Ovary (tissue), 3 donors: ENCODE measurements around the gene PTGDR.

Experiments
- POLR2A ChIP-seq: fragments of 450-650 bp; IDR thresholded peaks from one replicate; pipeline ENCODE4 v1.6.1; 2017; ENCODE audit warnings: antibody characterized with exemption, mild to moderate bottlenecking, moderate library complexity
- TF ChIP-seq, protein P1 (sequence below), 3 donors: fragments of 450-650 bp in 2 of 3; fragments of 200-600 bp in 1 of 3; IDR thresholded peaks; one replicate each; pipeline versions ENCODE4 v1.5.1 to v1.8.0; 2016 to 2022; ENCODE audit warnings: antibody characterized with exemption in 3 of 3, mild to moderate bottlenecking in 1 of 3
- donor health status: DM: no; HTN: no; CAD: no.

DNA sequence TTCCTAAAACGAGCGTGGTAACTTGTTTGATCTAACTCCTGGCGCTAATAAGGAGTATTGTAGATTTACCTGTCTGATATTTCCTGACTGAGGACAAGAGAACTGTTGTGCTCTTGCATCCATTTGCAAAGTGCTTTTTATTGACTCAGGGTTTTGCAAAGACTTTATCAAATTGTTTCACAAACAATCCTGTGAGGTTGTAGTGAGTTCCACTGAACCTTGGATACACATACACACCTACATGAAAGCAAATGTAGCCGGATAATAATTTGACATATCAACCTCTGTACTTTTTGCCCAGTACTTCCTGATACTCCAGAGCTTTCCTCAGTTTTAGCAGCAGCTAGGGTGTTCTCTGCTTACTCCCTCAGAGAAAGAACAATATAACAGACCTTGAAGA lies 39.9 kb downstream of the PTGDR start:
- TF ChIP-seq POLR2A: no peak
- TF ChIP-seq, protein P1, sequence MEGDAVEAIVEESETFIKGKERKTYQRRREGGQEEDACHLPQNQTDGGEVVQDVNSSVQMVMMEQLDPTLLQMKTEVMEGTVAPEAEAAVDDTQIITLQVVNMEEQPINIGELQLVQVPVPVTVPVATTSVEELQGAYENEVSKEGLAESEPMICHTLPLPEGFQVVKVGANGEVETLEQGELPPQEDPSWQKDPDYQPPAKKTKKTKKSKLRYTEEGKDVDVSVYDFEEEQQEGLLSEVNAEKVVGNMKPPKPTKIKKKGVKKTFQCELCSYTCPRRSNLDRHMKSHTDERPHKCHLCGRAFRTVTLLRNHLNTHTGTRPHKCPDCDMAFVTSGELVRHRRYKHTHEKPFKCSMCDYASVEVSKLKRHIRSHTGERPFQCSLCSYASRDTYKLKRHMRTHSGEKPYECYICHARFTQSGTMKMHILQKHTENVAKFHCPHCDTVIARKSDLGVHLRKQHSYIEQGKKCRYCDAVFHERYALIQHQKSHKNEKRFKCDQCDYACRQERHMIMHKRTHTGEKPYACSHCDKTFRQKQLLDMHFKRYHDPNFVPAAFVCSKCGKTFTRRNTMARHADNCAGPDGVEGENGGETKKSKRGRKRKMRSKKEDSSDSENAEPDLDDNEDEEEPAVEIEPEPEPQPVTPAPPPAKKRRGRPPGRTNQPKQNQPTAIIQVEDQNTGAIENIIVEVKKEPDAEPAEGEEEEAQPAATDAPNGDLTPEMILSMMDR (IDR thresholded peaks at IDR 0.05): no peak
